ENCODE data around the gene CCDC77. TPM values are rescaled to one million over a fixed set of nuclear protein-coding genes. Genes with fewer than 3 reads are reported as not detected.

Gene CCDC77
- total and polyA plus RNA-seq, 2 experiments from 2014 or later = 24.7 to 26.7 TPM

DNA sequence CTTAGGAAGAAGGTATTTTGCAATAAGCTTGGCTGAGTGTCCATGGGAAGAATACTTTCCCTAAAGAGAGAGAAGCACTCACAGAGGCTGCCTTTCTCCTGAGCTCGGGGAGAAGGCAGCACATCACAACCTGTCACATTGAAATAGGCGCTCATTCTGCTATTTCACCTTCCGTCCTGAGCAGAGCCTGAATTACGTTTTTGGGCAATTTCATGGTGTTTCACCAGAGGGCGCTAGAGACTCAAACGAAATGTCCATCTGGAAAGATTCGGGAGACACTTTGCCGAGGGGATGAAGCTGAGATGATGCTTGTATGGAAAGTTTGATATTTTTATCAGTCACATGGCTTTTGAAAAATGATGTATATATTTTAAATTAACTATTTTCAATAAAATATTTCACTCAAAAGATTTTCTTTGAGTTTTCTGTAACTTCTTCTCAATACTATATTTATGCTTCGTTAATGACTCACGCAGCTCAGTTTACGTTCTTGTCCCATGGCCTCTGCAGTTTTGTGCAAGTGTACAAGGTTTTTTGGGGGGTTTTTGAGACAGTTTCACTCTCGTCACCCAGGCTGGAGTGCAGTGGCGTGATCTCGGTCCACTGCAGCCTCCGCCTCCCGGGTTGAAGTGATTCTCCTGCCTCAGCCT, 40.9 kb downstream of the CCDC77 start:
- ATAC-seq = peak; percentile 84
- H3K36me3 Mint-ChIP-seq (ENCODE audit: low read depth) = peaks cover 43% of the 10 kb centered on the region

DNA sequence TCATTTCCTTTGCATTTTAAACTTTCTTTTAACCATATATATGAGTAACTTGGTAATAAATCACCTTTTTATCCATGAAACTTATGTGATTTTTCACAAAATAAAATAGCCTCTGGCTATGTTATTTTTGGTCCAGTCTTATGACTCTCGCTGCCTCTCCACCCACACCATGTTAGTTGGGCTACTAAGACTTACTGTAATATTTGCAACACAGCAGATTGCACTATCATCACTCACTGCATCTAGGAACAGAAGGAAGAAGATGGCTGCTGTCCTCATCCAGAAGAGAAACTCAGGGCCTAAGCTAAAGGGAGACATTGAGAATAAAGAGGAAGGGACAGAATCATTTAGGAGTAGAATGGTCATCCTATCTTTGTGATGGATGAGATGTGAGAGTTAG, 45.7 kb downstream of the CCDC77 start:
- peaks cover 3% of the 10 kb centered on the region for H3K27me3 Mint-ChIP-seq (ENCODE audit: insufficient read depth, low read depth, poor library complexity)
- Histone ChIP-seq H2AFZ (no peak overlapping the region), H3K4me1 (ENCODE audit: insufficient read depth) (no peaks in the 10 kb centered on the region), H3K36me3 (ENCODE audit: insufficient read depth) (peaks cover 3% of the 10 kb centered on the region; the same call in 1 of the 2 replicates), H3K79me2 (replicated peaks; ENCODE audit: insufficient read depth) (no peaks in the 10 kb centered on the region), H4K20me1 (replicated peaks; ENCODE audit: insufficient read depth) (no peaks in the 10 kb centered on the region), H3K27ac (ENCODE audit: low read depth) (no peak overlapping the region), H3F3A (replicated peaks; ENCODE audit: low read depth) (peaks cover 4% of the 10 kb centered on the region), H3K4me3 (no peak overlapping the region), H3K4me2 (no peak overlapping the region), H3K9me2 (ENCODE audit: insufficient read depth) (no peaks in the 10 kb centered on the region), H3K27me3 (ENCODE audit: insufficient read depth) (no peaks in the 10 kb centered on the region)
- H3K27ac Mint-ChIP-seq = no peak overlapping the region
- H3K4me1 Mint-ChIP-seq = no peaks in the 10 kb centered on the region
- H3K9me3 Mint-ChIP-seq = peaks cover 16% of the 10 kb centered on the region
- no peak for DNase-seq (ENCODE audit: low spot score)
- peaks cover 14% of the 10 kb centered on the region; the same call in 2 of the 3 replicates for H3K36me3 Mint-ChIP-seq (ENCODE audit: low read depth)
- H3K4me3 Mint-ChIP-seq = no peak overlapping the region
- no peak for ATAC-seq
- TF ChIP-seq ZNF114 (CRISPR knock-in tag; IDR thresholded peaks at IDR 0.05) = no peak
- no peak for TF ChIP-seq CREB1 (CRISPR knock-in tag; IDR thresholded peaks at IDR 0.05; ENCODE audit: low read depth)
- TF ChIP-seq, protein P1, sequence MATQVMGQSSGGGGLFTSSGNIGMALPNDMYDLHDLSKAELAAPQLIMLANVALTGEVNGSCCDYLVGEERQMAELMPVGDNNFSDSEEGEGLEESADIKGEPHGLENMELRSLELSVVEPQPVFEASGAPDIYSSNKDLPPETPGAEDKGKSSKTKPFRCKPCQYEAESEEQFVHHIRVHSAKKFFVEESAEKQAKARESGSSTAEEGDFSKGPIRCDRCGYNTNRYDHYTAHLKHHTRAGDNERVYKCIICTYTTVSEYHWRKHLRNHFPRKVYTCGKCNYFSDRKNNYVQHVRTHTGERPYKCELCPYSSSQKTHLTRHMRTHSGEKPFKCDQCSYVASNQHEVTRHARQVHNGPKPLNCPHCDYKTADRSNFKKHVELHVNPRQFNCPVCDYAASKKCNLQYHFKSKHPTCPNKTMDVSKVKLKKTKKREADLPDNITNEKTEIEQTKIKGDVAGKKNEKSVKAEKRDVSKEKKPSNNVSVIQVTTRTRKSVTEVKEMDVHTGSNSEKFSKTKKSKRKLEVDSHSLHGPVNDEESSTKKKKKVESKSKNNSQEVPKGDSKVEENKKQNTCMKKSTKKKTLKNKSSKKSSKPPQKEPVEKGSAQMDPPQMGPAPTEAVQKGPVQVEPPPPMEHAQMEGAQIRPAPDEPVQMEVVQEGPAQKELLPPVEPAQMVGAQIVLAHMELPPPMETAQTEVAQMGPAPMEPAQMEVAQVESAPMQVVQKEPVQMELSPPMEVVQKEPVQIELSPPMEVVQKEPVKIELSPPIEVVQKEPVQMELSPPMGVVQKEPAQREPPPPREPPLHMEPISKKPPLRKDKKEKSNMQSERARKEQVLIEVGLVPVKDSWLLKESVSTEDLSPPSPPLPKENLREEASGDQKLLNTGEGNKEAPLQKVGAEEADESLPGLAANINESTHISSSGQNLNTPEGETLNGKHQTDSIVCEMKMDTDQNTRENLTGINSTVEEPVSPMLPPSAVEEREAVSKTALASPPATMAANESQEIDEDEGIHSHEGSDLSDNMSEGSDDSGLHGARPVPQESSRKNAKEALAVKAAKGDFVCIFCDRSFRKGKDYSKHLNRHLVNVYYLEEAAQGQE (IDR thresholded peaks at IDR 0.05; ENCODE audit: unreplicated experiment) = no peak
- TF ChIP-seq STAT1 (IDR thresholded peaks at IDR 0.05; ENCODE audit: unreplicated experiment) = no peak
- TF ChIP-seq, protein P2, sequence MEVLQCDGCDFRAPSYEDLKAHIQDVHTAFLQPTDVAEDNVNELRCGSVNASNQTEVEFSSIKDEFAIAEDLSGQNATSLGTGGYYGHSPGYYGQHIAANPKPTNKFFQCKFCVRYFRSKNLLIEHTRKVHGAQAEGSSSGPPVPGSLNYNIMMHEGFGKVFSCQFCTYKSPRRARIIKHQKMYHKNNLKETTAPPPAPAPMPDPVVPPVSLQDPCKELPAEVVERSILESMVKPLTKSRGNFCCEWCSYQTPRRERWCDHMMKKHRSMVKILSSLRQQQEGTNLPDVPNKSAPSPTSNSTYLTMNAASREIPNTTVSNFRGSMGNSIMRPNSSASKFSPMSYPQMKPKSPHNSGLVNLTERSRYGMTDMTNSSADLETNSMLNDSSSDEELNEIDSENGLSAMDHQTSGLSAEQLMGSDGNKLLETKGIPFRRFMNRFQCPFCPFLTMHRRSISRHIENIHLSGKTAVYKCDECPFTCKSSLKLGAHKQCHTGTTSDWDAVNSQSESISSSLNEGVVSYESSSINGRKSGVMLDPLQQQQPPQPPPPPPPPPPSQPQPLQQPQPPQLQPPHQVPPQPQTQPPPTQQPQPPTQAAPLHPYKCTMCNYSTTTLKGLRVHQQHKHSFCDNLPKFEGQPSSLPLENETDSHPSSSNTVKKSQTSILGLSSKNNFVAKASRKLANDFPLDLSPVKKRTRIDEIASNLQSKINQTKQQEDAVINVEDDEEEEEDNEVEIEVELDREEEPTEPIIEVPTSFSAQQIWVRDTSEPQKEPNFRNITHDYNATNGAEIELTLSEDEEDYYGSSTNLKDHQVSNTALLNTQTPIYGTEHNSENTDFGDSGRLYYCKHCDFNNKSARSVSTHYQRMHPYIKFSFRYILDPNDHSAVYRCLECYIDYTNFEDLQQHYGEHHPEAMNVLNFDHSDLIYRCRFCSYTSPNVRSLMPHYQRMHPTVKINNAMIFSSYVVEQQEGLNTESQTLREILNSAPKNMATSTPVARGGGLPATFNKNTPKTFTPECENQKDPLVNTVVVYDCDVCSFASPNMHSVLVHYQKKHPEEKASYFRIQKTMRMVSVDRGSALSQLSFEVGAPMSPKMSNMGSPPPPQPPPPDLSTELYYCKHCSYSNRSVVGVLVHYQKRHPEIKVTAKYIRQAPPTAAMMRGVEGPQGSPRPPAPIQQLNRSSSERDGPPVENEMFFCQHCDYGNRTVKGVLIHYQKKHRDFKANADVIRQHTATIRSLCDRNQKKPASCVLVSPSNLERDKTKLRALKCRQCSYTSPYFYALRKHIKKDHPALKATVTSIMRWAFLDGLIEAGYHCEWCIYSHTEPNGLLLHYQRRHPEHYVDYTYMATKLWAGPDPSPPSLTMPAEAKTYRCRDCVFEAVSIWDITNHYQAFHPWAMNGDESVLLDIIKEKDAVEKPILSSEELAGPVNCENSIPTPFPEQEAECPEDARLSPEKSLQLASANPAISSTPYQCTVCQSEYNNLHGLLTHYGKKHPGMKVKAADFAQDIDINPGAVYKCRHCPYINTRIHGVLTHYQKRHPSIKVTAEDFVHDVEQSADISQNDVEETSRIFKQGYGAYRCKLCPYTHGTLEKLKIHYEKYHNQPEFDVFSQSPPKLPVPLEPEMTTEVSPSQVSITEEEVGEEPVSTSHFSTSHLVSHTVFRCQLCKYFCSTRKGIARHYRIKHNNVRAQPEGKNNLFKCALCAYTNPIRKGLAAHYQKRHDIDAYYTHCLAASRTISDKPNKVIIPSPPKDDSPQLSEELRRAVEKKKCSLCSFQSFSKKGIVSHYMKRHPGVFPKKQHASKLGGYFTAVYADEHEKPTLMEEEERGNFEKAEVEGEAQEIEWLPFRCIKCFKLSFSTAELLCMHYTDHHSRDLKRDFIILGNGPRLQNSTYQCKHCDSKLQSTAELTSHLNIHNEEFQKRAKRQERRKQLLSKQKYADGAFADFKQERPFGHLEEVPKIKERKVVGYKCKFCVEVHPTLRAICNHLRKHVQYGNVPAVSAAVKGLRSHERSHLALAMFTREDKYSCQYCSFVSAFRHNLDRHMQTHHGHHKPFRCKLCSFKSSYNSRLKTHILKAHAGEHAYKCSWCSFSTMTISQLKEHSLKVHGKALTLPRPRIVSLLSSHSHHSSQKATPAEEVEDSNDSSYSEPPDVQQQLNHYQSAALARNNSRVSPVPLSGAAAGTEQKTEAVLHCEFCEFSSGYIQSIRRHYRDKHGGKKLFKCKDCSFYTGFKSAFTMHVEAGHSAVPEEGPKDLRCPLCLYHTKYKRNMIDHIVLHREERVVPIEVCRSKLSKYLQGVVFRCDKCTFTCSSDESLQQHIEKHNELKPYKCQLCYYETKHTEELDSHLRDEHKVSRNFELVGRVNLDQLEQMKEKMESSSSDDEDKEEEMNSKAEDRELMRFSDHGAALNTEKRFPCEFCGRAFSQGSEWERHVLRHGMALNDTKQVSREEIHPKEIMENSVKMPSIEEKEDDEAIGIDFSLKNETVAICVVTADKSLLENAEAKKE (CRISPR knock-in tag; IDR thresholded peaks at IDR 0.05) = no peak

More for the DNA sequence above, 40.9 kb downstream of the CCDC77 start:
- DNase-seq (ENCODE audit: low spot score) = peak; percentile 83
- H3K4me3 Mint-ChIP-seq = no peak overlapping the region
- peaks cover 36% of the 10 kb centered on the region for H3K36me3 ChIP-seq (ENCODE audit: insufficient read depth)
- no peaks in the 10 kb centered on the region for H3K4me1 Mint-ChIP-seq
- peaks cover 4% of the 10 kb centered on the region; the same call in 1 of the 2 replicates for H4K20me1 ChIP-seq (replicated peaks; ENCODE audit: insufficient read depth)
- H3K4me3 ChIP-seq = no peak overlapping the region
- no peak overlapping the region for H3K27ac ChIP-seq (ENCODE audit: low read depth)
- no peaks in the 10 kb centered on the region for H3K79me2 ChIP-seq (replicated peaks; ENCODE audit: insufficient read depth)
- H3K27me3 Mint-ChIP-seq (ENCODE audit: insufficient read depth, low read depth, poor library complexity) = no peaks in the 10 kb centered on the region
- TF ChIP-seq NANOG (IDR thresholded peaks at IDR 0.05; ENCODE audit: borderline replicate concordance) (no peak), CTCF (conservative IDR thresholded peaks at IDR 0.05; ENCODE audit: low read depth in 2 of 2) (peak; percentile 83 to 88)
- H3K27me3 ChIP-seq (ENCODE audit: insufficient read depth) = no peaks in the 10 kb centered on the region
- 0 out of 2 replicates have a peak, but pooled peaks cover 5% of the 10 kb centered on the region for H3F3A ChIP-seq (replicated peaks; ENCODE audit: low read depth)
- H3K9me2 ChIP-seq (ENCODE audit: insufficient read depth) = no peaks in the 10 kb centered on the region
- H2AFZ ChIP-seq = no peak overlapping the region
- H3K27ac Mint-ChIP-seq = no peak overlapping the region
- H3K9me3 Mint-ChIP-seq = no peaks in the 10 kb centered on the region; the same call in 2 of the 3 replicates
- no peaks in the 10 kb centered on the region for H3K4me1 ChIP-seq (ENCODE audit: insufficient read depth)
- H3K4me2 ChIP-seq = no peak overlapping the region

Measured in GM23338 (cell line).